H1 (cell line): ENCODE measurements around the gene KCMF1. TPM values are rescaled to one million over a fixed set of nuclear protein-coding genes. Genes with fewer than 3 reads are reported as not detected.

ENCODE experiments used
- CTCF ChIA-PET: fragments of 300-600 bp; sonication (Branson Sonifier 250); formaldehyde crosslinking; loops from one replicate; lab custom pipeline; 2021; ENCODE audit not compliant: partially characterized antibody; lab: Charles Lee
- POLR2A ChIA-PET: fragments of 300-600 bp; sonication (Branson Sonifier 250); formaldehyde crosslinking; loops from one replicate; lab custom pipeline; 2021; ENCODE audit warnings: inconsistent platforms; ENCODE audit not compliant: partially characterized antibody; lab: Charles Lee
- DNase-seq, 2 experiments: peaks; one replicate each; pipeline versions ENCODE4 v3.0.0 to v3.0.0-alpha.2; 2010 to 2022; ENCODE audit warnings: low spot score in 2 of 2, low read depth in 1 of 2, mixed read lengths in 1 of 2
- FAIRE-seq: peaks from 2 replicates; lab custom pipeline; 2011; peaks lifted over from hg19 to GRCh38; lab: Jason Lieb, UNC
- H2AFZ ChIP-seq: 2 replicates; pipeline ENCODE4 v1.8.1; 2012; ENCODE audit warnings: low read length, inconsistent platforms
- H2AK5ac ChIP-seq: 2 replicates; pipeline ENCODE4 v1.6.1; 2013; ENCODE audit warnings: low read depth, low read length
- H2BK120ac ChIP-seq: replicated peaks from 2 replicates; pipeline ENCODE3; 2013; ENCODE audit warnings: low read depth, low read length, inconsistent platforms
- H2BK12ac ChIP-seq: 2 replicates; pipeline ENCODE4 v1.6.1; 2013; ENCODE audit warnings: low read depth, low read length
- H2BK15ac ChIP-seq: 2 replicates; pipeline ENCODE4 v1.6.1; 2013; ENCODE audit warnings: low read length
- H2BK20ac ChIP-seq: 2 replicates; pipeline ENCODE4 v1.6.1; 2013; ENCODE audit warnings: low read length
- H2BK5ac ChIP-seq: 2 replicates; pipeline ENCODE4 v1.6.1; 2013; ENCODE audit warnings: low read depth, low read length
- H3K14ac ChIP-seq: 2 replicates; pipeline ENCODE4 v1.6.1; 2013; ENCODE audit warnings: inconsistent platforms; ENCODE audit not compliant: insufficient read length
- H3K18ac ChIP-seq: 2 replicates; pipeline ENCODE4 v1.6.1; 2013; ENCODE audit warnings: low read length; ENCODE audit errors: extremely low read depth
- H3K23ac ChIP-seq: 2 replicates; pipeline ENCODE4 v1.6.1; 2013; ENCODE audit warnings: inconsistent platforms; ENCODE audit not compliant: insufficient read length
- H3K23me2 ChIP-seq: 2 replicates; pipeline ENCODE4 v1.6.1; 2013; ENCODE audit warnings: low read depth, low read length
- H3K27ac ChIP-seq: 2 replicates; pipeline ENCODE4 v1.6.1; 2011; ENCODE audit warnings: low read depth, low read length, inconsistent platforms
- H3K27me3 ChIP-seq, 4 experiments: replicated peaks in 1 of 4; 1 replicate in 1 of 4; 2 replicates in 3 of 4; pipeline versions ENCODE4 v1.6.1 to v1.8.1; 2011 to 2013; ENCODE audit warnings: low read length in 3 of 4, mild to moderate bottlenecking in 3 of 4, inconsistent platforms in 2 of 4, mixed read lengths in 2 of 4, moderate library complexity in 1 of 4; ENCODE audit not compliant: control insufficient read depth in 3 of 4, insufficient read depth in 3 of 4; ENCODE audit errors: extremely low read depth in 1 of 4
- H3K36me3 ChIP-seq, 4 experiments: 2 replicates each; pipeline versions ENCODE4 v1.6.1 to v1.8.1; 2011 to 2013; ENCODE audit warnings: mild to moderate bottlenecking in 4 of 4, low read length in 3 of 4, moderate library complexity in 2 of 4, control low read depth in 1 of 4, inconsistent platforms in 1 of 4; ENCODE audit not compliant: insufficient read depth in 4 of 4, control insufficient read depth in 2 of 4
- H3K4ac ChIP-seq: replicated peaks from 2 replicates; pipeline ENCODE3; 2013; ENCODE audit warnings: low read length, low read depth, mixed read lengths, inconsistent platforms; ENCODE audit not compliant: insufficient read length
- H3K4me1 ChIP-seq, 4 experiments: replicated peaks in 1 of 4; 1 replicate in 1 of 4; 2 replicates in 3 of 4; pipeline versions ENCODE4 v1.6.1 to v1.8.1; 2011 to 2013; ENCODE audit warnings: low read length in 3 of 4, inconsistent platforms in 2 of 4, mixed read lengths in 1 of 4; ENCODE audit not compliant: insufficient read depth in 4 of 4, control insufficient read depth in 3 of 4
- H3K4me2 ChIP-seq, 2 experiments: 2 replicates each; pipeline versions ENCODE4 v1.6.1 to v1.8.1; 2011 to 2013; ENCODE audit warnings: low read depth in 2 of 2, low read length in 2 of 2, control low read depth in 1 of 2, inconsistent platforms in 1 of 2, mild to moderate bottlenecking in 1 of 2; ENCODE audit not compliant: insufficient read depth in 1 of 2
- H3K4me3 ChIP-seq, 4 experiments: fragments of 200-600, 300-600 bp in 1 of 4; sonication (generic), shearing (Covaris generic), sonication (Bioruptor Twin) in 1 of 4; 2 replicates each; pipeline versions ENCODE4 v1.5.1 to v1.8.1; 2011 to 2016; ENCODE audit warnings: low read length in 4 of 4, low read depth in 3 of 4, control low read depth in 2 of 4, inconsistent platforms in 2 of 4, mild to moderate bottlenecking in 2 of 4, mixed read lengths in 1 of 4, moderate library complexity in 1 of 4; ENCODE audit not compliant: insufficient read depth in 2 of 4; ENCODE audit errors: extremely low read depth in 1 of 4
- H3K56ac ChIP-seq: replicated peaks from 2 replicates; pipeline ENCODE3; 2013; ENCODE audit warnings: low read depth, mild to moderate bottlenecking, mixed read lengths, low read length, inconsistent platforms; ENCODE audit not compliant: insufficient read length
- H3K79me1 ChIP-seq: 2 replicates; pipeline ENCODE4 v1.6.1; 2013; ENCODE audit warnings: low read depth, low read length, control low read depth
- H3K79me2 ChIP-seq, 2 experiments: 2 replicates each; pipeline versions ENCODE4 v1.6.1 to v1.8.1; 2012 to 2013; ENCODE audit warnings: low read length in 2 of 2, mild to moderate bottlenecking in 2 of 2, inconsistent platforms in 1 of 2; ENCODE audit not compliant: insufficient read depth in 2 of 2, control insufficient read depth in 1 of 2
- H3K9ac ChIP-seq, 4 experiments: replicated peaks in 1 of 4; 1 replicate in 1 of 4; 2 replicates in 3 of 4; pipeline versions ENCODE4 v1.6.1 to v1.8.1; 2011 to 2013; ENCODE audit warnings: low read depth in 3 of 4, low read length in 3 of 4, control low read depth in 2 of 4, mild to moderate bottlenecking in 2 of 4, moderate library complexity in 2 of 4, inconsistent platforms in 1 of 4; ENCODE audit errors: extremely low read depth in 1 of 4
- H3K9me3 ChIP-seq, 2 experiments: 2 replicates each; pipeline versions ENCODE4 v1.6.1 to v1.8.1; 2012 to 2013; ENCODE audit warnings: mild to moderate bottlenecking in 2 of 2, moderate library complexity in 2 of 2, control low read depth in 1 of 2, inconsistent platforms in 1 of 2, low read depth in 1 of 2, low read length in 1 of 2, mixed read lengths in 1 of 2; ENCODE audit not compliant: insufficient read depth in 2 of 2
- H4K20me1 ChIP-seq, 2 experiments: replicated peaks in 1 of 2; 2 replicates each; pipeline versions ENCODE3 to v1.8.1; 2011 to 2013; ENCODE audit warnings: inconsistent platforms in 2 of 2, low read length in 2 of 2, mild to moderate bottlenecking in 1 of 2; ENCODE audit not compliant: insufficient read depth in 2 of 2, control insufficient read depth in 1 of 2
- H4K5ac ChIP-seq: 2 replicates; pipeline ENCODE4 v1.6.1; 2013; ENCODE audit warnings: low read length, low read depth, mixed read lengths, inconsistent platforms; ENCODE audit not compliant: insufficient read length
- H4K8ac ChIP-seq: 2 replicates; pipeline ENCODE4 v1.8.0; 2013; ENCODE audit warnings: mild to moderate bottlenecking, moderate library complexity, low read length, inconsistent platforms; ENCODE audit not compliant: insufficient read depth; ENCODE audit errors: extremely low read depth
- H4K91ac ChIP-seq: replicated peaks from 2 replicates; pipeline ENCODE3; 2013; ENCODE audit warnings: low read length, mixed read lengths, inconsistent platforms; ENCODE audit not compliant: insufficient read length
- CHD1 ChIP-seq: IDR thresholded peaks from 2 replicates; pipeline ENCODE4 v1.6.1; 2012; ENCODE audit warnings: low read depth, low read length, improper control_type of control experiment
- HDAC6 ChIP-seq: IDR thresholded peaks from one replicate; pipeline ENCODE4 v1.7.1; 2012; ENCODE audit warnings: low read depth, mild to moderate bottlenecking, inconsistent platforms, low read length, moderate library complexity
- POLR2AphosphoS5 ChIP-seq: IDR thresholded peaks from 2 replicates; pipeline ENCODE4 v1.6.1; 2011; ENCODE audit warnings: low read depth, low read length
- POU5F1 ChIP-seq: IDR thresholded peaks from 2 replicates; pipeline ENCODE4 v1.6.1; 2011; ENCODE audit warnings: low read depth, mild to moderate bottlenecking, low read length, moderate library complexity
- RFX5 ChIP-seq: IDR thresholded peaks from 2 replicates; pipeline ENCODE4 v1.6.1; 2011; ENCODE audit warnings: low read depth, low read length, improper control_type of control experiment, borderline replicate concordance
- SIRT6 ChIP-seq: IDR thresholded peaks from one replicate; pipeline ENCODE4 v1.7.1; 2012; ENCODE audit warnings: low read length, inconsistent platforms
- SUZ12 ChIP-seq: fragments of 200-600 bp; sonication (generic); IDR thresholded peaks from 2 replicates; pipeline ENCODE4 v1.6.1; 2012; ENCODE audit warnings: mild to moderate bottlenecking, inconsistent platforms, low read length, moderate library complexity, mixed read lengths
- TEAD4 ChIP-seq: IDR thresholded peaks from 2 replicates; pipeline ENCODE4 v1.6.1; 2012; ENCODE audit warnings: low read depth, low read length, inconsistent platforms, mixed read lengths
- WGBS, 2 experiments: shearing (Covaris generic) in 1 of 2; methylation state at CpG; one replicate each; pipeline versions ENCODE4 v1.1.6 to v1.1.7; 2013 to 2015; ENCODE audit warnings: low lambda C conversion rate in 2 of 2, mixed read lengths in 2 of 2, inconsistent platforms in 1 of 2, low coverage in 1 of 2, missing lambda C conversion rate in 1 of 2; ENCODE audit not compliant: insufficient replicate concordance in 2 of 2, insufficient coverage in 1 of 2, insufficient read length in 1 of 2; ENCODE audit errors: extremely low coverage in 1 of 2, missing lambda C conversion rate in 1 of 2; 5-methylcytosine and 5-hydroxymethylcytosine counted together
- polyA plus RNA-seq, 7 experiments: library from polyadenylated mRNA; depleted of rRNA in 3 of 7; stranded (reverse) in 5 of 7; unstranded in 2 of 7; fragments of >200 nt in 5 of 7; fragments of 200-250 nt in 2 of 7; gene quantifications; 1 replicate in 5 of 7; 2 replicates in 1 of 7; 4 replicates in 1 of 7; pipeline versions ENCODE4 v1.2.1 to v1.2.3, GENCODE V29; 2011 to 2013; ENCODE audit warnings: missing spikeins in 2 of 7, mixed read lengths in 2 of 7
- total RNA-seq: library from RNA; stranded (reverse); fragmentation: NEBNext Ultra II Directional; extraction: Animal tissue kit (Norgen Biotek cat#: 25700); gene quantifications from 2 replicates; pipeline ENCODE4 v1.2.1, GENCODE V29; 2021
- TF ChIP-seq, protein P1 (sequence below): IDR thresholded peaks from 2 replicates; pipeline ENCODE4 v1.6.1; 2011; ENCODE audit warnings: low read length, improper control_type of control experiment
- TF ChIP-seq, protein P2 (sequence below), 3 experiments: IDR thresholded peaks; 1 replicate in 2 of 3; 2 replicates in 1 of 3; pipeline versions ENCODE4 v1.5.1 to v1.6.1; 2011; ENCODE audit warnings: low read length in 3 of 3, mild to moderate bottlenecking in 3 of 3, inconsistent platforms in 2 of 3, low read depth in 1 of 3, moderate library complexity in 1 of 3; ENCODE audit not compliant: insufficient read depth in 1 of 3; ENCODE audit errors: control extremely low read depth in 1 of 3

Gene KCMF1
- total and polyA plus RNA-seq, 2 of the 8 experiments (the other 6 are each of a cell fraction or from before 2014, with no cell fraction given): 86.9 to 149 TPM

DNA sequence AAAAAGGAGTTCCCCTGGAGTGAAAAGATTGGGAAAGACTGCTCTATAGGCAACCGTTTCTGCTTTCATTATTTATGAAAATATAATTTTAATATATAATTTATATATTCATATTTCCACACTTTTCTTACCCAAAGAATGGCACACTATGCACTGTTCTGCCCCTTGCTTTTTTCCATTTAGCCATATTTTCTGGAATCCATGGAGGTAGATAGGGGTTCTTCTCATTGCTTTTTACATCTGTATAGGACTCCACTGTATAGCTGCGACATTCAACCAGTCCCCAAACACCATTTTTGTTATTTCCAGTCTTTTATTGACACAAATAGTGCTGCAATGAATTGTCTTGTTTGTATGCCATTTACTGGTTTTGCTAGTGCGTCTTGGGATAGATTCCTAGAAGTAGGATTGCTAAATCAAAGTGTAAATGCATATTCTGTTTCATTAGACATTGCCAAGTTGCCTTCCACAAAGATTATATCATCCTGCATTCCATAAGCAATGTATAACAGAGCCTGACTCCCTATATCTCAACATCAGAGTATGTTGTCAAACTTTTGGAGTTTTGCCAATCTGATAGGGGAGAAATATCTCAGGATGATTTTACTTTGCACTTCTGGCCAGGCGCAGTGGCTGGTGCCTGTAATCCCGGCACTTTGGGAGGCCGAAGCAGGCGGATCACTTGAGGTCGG is 135.7 kb downstream of the KCMF1 start:
- no peak overlapping the region for H2BK20ac ChIP-seq
- FAIRE-seq: no peak
- no peaks in the 10 kb centered on the region for H3K79me1 ChIP-seq
- H4K91ac ChIP-seq: no peak overlapping the region
- H2BK120ac ChIP-seq: no peak overlapping the region
- no peak overlapping the region for H4K5ac ChIP-seq
- no peaks in the 10 kb centered on the region for H3K4me1 ChIP-seq
- no peak overlapping the region for H2AK5ac ChIP-seq
- no peak overlapping the region for H3K4ac ChIP-seq
- no peak overlapping the region for H3K23ac ChIP-seq
- no peak overlapping the region for H2BK15ac ChIP-seq
- H3K18ac ChIP-seq: no peak overlapping the region
- H3K79me2 ChIP-seq: no peaks in the 10 kb centered on the region
- no peaks in the 10 kb centered on the region for H3K27me3 ChIP-seq
- no peaks in the 10 kb centered on the region for H3K36me3 ChIP-seq
- POLR2A ChIA-PET: interaction anchor here (0.6 kb wide), 1 partner anchor 116 kb away, joined by 3 read pairs; no protein-coding TSS in a partner anchor
- DNase-seq: no peak
- no peak overlapping the region for H3K14ac ChIP-seq
- no peaks in the 10 kb centered on the region for H4K20me1 ChIP-seq
- no peak overlapping the region for H3K4me2 ChIP-seq
- no peak overlapping the region for H3K4me3 ChIP-seq
- H3K56ac ChIP-seq: no peak overlapping the region
- no peak overlapping the region for H3K9ac ChIP-seq
- H2BK12ac ChIP-seq: no peak overlapping the region
- WGBS, 2 experiments: 89% methylated on average over 8 of the region's 8 CpGs; no CpG with 5 or more reads in 1 of the 2 experiments
- no peak overlapping the region for H2AFZ ChIP-seq
- no peak overlapping the region for H3K27ac ChIP-seq
- H2BK5ac ChIP-seq: no peak overlapping the region
- H4K8ac ChIP-seq: no peak overlapping the region
- no peaks in the 10 kb centered on the region for H3K23me2 ChIP-seq
- no peaks in the 10 kb centered on the region for H3K9me3 ChIP-seq
- CTCF ChIA-PET: no interaction called here
- no peak for TF ChIP-seq POLR2AphosphoS5
- no peak for TF ChIP-seq SIRT6
- TF ChIP-seq HDAC6: no peak
- TF ChIP-seq CHD1: no peak
- no peak for TF ChIP-seq POU5F1
- no peak for TF ChIP-seq TEAD4
- TF ChIP-seq, protein P1, sequence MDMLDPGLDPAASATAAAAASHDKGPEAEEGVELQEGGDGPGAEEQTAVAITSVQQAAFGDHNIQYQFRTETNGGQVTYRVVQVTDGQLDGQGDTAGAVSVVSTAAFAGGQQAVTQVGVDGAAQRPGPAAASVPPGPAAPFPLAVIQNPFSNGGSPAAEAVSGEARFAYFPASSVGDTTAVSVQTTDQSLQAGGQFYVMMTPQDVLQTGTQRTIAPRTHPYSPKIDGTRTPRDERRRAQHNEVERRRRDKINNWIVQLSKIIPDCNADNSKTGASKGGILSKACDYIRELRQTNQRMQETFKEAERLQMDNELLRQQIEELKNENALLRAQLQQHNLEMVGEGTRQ: no peak
- TF ChIP-seq RFX5: no peak
- TF ChIP-seq SUZ12: no peak
- TF ChIP-seq, protein P2, sequence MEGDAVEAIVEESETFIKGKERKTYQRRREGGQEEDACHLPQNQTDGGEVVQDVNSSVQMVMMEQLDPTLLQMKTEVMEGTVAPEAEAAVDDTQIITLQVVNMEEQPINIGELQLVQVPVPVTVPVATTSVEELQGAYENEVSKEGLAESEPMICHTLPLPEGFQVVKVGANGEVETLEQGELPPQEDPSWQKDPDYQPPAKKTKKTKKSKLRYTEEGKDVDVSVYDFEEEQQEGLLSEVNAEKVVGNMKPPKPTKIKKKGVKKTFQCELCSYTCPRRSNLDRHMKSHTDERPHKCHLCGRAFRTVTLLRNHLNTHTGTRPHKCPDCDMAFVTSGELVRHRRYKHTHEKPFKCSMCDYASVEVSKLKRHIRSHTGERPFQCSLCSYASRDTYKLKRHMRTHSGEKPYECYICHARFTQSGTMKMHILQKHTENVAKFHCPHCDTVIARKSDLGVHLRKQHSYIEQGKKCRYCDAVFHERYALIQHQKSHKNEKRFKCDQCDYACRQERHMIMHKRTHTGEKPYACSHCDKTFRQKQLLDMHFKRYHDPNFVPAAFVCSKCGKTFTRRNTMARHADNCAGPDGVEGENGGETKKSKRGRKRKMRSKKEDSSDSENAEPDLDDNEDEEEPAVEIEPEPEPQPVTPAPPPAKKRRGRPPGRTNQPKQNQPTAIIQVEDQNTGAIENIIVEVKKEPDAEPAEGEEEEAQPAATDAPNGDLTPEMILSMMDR (IDR thresholded peaks at IDR 0.05; ENCODE audit: control extremely low read depth in 1 of 3, insufficient read depth in 1 of 3, low read depth in 1 of 3, low read length in 3 of 3): no peak
